ENCODE measurements around the gene PGBD5. TPM values are rescaled to one million over a fixed set of nuclear protein-coding genes. Genes with fewer than 3 reads are reported as not detected.

PGBD5 gene
- total and polyA plus RNA-seq, 9 of the 15 experiments (the other 6 are each of a cell fraction or from before 2014, with no cell fraction given) = under 0.01 to 0.40 (median 0.10) TPM; not detected in 3

GRCh38 chr1:230308039-230308438 lies 118.1 kb downstream of the PGBD5 start (continued):
- TF ChIP-seq SLC30A9 (CRISPR knock-in tag; IDR thresholded peaks at IDR 0.05) = no peak
- no peak for TF ChIP-seq ZNF324 (CRISPR knock-in tag; IDR thresholded peaks at IDR 0.05)
- TF ChIP-seq JUND (IDR thresholded peaks at IDR 0.05; ENCODE audit: borderline replicate concordance, low read depth, low read length) = peak; percentile 64; the same call in 1 of the 2 replicates
- TF ChIP-seq JUND (tag; IDR thresholded peaks at IDR 0.05; ENCODE audit: borderline replicate concordance, low read depth, low read length) = peak; percentile 48; the same call in 1 of the 3 replicates
- TF ChIP-seq PREB (CRISPR knock-in tag; IDR thresholded peaks at IDR 0.05) = no peak
- TF ChIP-seq ETS2 (tag; IDR thresholded peaks at IDR 0.05; ENCODE audit: borderline replicate concordance, poor library complexity, severe bottlenecking) = no peak
- peak; percentile 31; the same call in 1 of the 2 replicates for TF ChIP-seq CTBP1 (IDR thresholded peaks at IDR 0.05; ENCODE audit: borderline replicate concordance)
- peak; percentile 54 for TF ChIP-seq FOSL1 (tag; conservative IDR thresholded peaks at IDR 0.05)
- no peak for TF ChIP-seq SREBF2 (CRISPR knock-in tag; IDR thresholded peaks at IDR 0.05)

- intact Hi-C loops (cut with micrococcal nuclease) = no loop called here
- Histone ChIP-seq H3K4me1 (replicated peaks in 1 of 2; ENCODE audit: control insufficient read depth in 2 of 2, insufficient read depth in 2 of 2, low read length in 2 of 2) (no peaks in the 10 kb centered on the region), H3K27me3 (ENCODE audit: control insufficient read depth in 2 of 2, insufficient read depth in 2 of 2, low read length in 2 of 2) (peaks cover 36 to 49% of the 10 kb centered on the region in 2 experiments), H2AFZ (ENCODE audit: low read depth, low read length) (no peak overlapping the region), H3K79me2 (ENCODE audit: control insufficient read depth, insufficient read depth, low read length) (no peaks in the 10 kb centered on the region), H3K9me3 (replicated peaks; ENCODE audit: control insufficient read depth, insufficient read depth, low read depth, low read length) (no peaks in the 10 kb centered on the region), H3K36me3 (ENCODE audit: control insufficient read depth, insufficient read depth, low read length) (no peaks in the 10 kb centered on the region), H4K20me1 (replicated peaks; ENCODE audit: control insufficient read depth, insufficient read depth, low read length) (0 out of 2 replicates have a peak, but pooled peaks cover 3% of the 10 kb centered on the region), H3K9me1 (ENCODE audit: control insufficient read depth, insufficient read depth, low read length) (no peaks in the 10 kb centered on the region), H3K27ac (ENCODE audit: extremely low read depth, low read depth, low read length) (no peak overlapping the region), H3K9ac (ENCODE audit: insufficient read depth in 1 of 2, low read depth in 2 of 2, low read length in 2 of 2) (no peak overlapping the region), H3K4me2 (ENCODE audit: insufficient read depth, low read length) (no peak overlapping the region), H3K4me3 (no peak overlapping the region)
- in situ Hi-C loops (cut with MboI) = loop anchor here (10.0 to 25.0 kb wide), 2 partner anchors 595 to 1052 kb away; no protein-coding TSS in a partner anchor
- 0% methylated on average over 4 of the region's 4 CpGs for WGBS (ENCODE audit: insufficient coverage, low coverage, missing lambda C conversion rate)
- TF ChIP-seq NFIC (IDR thresholded peaks at IDR 0.05) (peak; percentile 26; the same call in 1 of the 2 replicates), CTCFL (IDR thresholded peaks at IDR 0.05; ENCODE audit: borderline replicate concordance, insufficient read depth, low read depth, low read length, poor library complexity, severe bottlenecking) (no peak)
- no peak for ATAC-seq
- DNase-seq (ENCODE audit: extremely low read depth in 1 of 4, low spot score in 3 of 4) = no peak
- CTCF ChIA-PET (ENCODE audit: low intra/inter-chr PET ratio) = no interaction called here
- POLR2A ChIA-PET = interaction anchor here (1.0 kb wide), 1 partner anchor 13 kb away, joined by 3 read pairs; no protein-coding TSS in a partner anchor
- no peak for FAIRE-seq
- BruUV-seq (replicated peaks) = no TSS peak
These were observed 118.9 kb downstream of the PGBD5 start for GRCh38 chr1:230307213-230307612.

Data from K562 (cell line).